HG03175 (cell line): ENCODE measurements around the gene AP2A2.
"Not testable (repeated sequence)": the region's sequence is repeated elsewhere in the genome, so short reads cannot be mapped to it uniquely, and the experiment has no call there.

Experiments used
- ATAC-seq: cut with Tn5 transposase; IDR thresholded peaks from one replicate; pipeline ENCODE4 v1.9.1; 2021; ENCODE audit warnings: mild to moderate bottlenecking, moderate library complexity; ENCODE audit not compliant: unreplicated experiment

Gene AP2A2

DNA sequence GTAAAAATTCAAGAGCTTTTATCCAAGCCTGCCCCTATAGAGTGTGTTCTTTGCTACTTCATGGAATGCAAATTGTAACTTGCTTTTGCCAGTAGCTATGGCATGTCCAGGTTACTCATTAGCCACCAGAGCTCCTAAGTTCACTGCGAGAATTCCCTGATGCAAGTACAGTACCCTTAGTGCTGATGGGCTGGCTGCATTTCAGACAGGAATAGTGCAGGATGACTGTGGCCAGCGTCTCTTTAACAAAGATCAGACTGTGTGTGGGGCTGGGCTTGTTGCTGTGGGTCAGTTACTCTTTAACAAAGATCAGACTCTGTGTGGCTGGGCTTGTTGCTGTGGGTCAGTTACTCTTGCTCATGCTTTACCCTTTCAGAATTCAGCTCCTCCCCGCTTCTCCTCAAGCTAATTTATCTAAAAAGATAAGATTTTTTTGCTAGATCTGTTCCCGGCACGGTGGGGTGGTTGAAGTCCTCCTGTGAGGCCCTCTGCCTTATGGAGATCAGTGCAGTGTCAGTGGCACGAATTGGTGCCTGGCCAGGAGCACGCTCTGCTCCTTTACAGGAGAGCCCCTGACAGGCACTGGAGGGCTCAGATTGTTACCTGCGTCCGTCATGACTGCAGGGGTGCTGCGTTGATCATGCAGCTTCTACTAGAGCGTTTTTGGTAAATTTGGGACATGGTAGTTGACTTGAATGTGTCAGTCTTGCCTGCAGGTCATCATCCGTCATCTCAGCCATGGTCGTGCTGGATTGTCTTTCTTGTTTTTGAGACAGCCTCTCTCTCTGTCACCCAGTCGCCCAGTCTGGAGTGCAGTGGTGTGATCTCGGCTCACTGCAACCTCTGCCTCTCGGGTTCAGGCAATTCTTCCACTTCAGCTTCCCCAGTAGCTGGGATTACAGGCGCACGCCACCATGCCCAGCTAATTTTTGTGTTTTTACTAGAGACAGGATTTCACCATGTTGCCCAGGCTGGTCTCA is 27.0 kb downstream of the AP2A2 start:
- ATAC-seq = no peak

DNA sequence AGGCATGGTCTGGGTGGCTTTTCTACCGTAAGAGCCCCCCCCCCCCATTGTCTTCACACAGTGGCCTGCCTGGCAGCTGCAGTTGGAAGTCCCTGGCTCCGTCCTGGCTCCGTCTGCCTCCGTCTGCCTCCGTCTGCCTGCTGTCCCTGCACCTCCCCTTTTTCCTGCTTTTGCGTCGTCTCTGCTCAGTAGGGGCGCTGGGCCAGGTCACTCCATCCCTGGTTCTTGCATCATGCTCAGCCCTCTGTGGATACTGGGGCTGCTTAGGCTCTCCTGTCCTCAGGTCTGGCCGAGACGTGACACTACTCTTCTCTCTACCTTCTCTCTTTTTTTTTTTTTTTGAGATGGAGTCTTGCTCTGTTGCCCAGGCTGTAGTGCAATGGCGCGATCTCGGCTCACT is 27.8 kb downstream of the AP2A2 start:
- ATAC-seq = no peak

DNA sequence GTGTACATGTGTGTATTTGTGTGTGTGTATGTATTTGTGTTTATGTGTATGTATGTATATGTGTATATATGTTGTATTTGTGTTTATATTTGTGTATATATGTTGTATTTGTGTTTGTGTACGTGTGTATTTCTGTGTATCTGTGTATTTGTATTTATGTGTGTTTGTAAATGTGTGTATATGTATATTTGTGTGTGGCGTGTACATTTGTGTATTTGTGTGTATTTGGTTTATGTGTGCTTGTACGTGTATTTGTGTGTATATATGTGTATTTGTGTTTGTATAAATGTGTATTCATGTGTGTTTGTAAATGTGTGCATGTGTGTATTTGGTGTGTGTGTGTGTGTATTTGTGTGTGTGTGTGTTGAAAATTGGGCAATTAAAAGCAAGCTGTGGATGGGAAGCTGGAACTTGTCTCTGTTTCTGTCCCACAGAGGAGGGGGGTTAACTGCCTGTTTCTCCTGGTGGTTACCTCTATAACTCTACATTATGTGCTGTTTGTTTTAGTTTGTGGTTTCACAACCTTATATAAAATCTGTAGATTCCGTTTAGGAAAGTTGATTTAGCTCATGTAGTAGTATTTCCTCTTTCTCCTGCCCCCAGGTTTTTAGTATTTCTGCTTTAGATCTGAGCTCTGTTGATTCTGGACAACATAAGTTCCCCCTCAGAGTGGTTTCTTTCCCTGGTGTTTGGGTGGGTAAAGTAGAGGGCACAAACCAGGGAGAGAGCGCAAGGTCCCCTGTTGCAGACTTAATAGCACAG is 28.9 kb downstream of the AP2A2 start:
- no peak for ATAC-seq

DNA sequence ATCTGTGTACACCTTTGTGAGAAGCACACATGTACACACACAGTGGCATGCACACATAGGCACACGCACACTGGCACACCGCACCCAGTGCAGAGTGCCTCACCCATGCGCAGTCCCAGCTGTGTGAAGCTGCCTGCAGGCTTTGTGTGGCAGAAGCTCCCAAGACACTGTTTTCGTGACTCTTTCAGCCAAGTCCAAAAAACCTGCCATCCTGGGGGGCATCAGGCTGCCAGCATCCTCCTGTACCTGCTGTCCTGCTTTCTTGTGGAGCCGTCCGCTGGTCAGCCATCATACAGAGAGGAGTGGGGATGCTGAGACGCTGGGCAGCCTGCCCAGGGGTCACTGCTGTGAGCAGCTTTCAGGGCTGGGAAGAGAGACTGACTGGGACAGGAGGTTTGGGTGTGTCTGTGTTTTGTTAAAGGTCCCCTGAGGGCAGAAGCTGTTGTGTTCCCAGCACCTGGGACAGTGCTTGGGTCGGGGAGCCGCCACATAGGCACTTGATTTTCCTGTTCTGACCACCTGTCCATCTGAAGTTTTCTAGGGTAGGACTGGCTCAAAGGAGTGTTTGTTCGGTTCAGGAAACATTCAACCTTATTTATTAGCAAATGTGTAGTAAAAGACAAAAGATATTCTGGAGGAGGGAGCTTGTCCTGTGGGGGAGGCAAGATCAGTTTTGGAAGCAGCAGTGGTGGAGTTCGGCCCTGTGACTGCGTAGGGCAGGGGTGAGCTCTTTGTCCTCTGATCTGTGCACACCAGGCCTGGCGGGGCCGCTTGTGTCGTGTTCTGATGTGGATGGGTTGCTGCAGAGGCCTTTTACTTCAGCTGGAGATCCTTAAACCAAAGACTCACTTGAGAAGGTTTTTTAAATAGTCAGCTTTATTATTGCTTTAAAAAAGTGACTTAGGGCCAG is 29.7 kb downstream of the AP2A2 start:
- ATAC-seq = no peak

DNA sequence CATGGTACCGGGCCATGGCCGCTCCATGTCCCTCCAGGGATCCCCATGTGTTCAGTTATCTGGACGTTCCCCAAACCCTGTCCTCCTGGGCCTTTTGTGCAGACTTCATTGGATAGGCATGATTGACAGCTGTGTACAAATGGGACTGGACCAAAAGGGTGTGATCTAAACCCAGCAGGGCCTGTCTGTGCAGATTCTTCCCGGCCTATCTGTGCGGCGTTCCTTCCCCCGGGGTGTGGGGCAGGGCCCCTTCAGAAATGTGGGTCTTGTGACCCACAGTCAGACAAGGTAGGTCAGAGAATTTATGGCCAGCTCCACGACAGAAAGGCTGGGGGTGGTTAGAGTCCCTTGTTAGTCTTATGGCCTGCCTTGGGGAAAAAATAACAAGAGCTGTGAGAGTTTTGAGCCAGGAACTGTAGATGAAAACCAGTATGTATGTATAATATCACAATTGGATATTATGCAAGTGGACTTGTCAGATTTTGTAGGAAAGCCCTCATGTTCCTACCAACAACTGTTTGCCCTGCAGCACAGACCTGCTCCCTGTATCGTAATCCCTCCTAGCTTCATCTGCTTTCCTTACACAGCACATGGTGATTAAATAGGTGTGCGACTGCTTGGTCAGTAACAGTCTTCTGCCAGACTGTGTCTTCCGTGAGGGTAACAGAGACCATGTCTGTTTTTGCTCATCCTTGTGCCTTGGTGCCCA is 31.7 kb downstream of the AP2A2 start:
- no peak for ATAC-seq

DNA sequence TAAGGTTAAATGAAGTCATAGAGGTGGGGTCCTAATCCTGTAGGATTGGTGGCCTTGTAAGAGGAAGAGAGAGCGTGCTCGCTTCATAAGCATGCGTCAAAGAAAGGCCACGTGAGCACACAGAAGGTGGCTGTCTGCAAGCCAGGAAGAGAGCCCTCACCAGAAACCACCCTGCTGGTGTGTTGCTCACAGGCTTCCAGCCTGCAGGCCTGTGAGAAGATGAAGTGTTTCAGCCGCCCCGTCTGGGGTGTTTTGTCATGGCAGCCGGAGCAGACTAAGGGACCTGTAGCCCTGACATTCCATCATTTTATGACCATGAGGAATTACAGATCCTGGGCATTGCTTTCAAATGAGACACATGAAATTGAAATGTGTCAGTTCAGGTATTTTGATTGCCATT is 32.4 kb downstream of the AP2A2 start:
- no peak for ATAC-seq

DNA sequence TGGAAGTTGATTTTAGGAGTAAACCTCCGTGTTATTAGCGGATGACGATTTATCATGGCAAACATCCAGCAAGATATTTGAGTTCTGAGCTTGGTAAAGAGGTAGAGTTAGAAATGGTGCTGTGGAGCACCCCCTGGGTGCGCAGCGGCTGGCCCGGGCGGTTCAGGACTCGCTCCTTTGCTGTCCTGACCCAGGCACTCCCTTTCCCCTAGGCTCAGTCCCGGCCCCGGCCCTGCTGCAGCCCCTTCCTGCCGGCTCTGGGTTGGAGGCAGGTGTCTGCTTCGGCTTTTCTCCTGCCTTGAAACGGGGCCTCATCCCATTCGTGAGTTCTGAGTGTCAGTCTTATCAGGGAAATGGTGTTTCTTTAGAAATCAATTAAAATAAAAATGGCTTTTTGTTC is 33.4 kb downstream of the AP2A2 start:
- no peak for ATAC-seq

DNA sequence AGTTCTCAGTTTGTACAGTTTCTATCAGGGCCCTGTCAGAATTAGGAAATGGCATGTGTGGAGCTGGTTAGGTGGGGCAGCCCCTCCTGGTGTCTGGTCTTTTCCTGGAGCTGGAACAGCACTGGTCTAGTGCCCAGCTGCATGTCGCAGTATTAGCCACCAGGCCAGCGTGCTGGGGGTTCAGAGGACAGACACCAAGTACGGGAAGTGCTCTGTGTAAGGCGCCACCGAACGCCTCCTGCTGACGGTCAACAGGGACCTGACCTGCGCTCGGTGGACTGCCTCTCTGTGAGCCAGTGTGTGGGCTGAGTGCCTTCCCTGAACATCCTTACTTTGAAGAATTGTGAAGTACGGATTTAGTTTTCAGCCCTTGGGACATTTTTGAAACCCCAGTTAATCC is 33.9 kb downstream of the AP2A2 start:
- ATAC-seq = no peak

DNA sequence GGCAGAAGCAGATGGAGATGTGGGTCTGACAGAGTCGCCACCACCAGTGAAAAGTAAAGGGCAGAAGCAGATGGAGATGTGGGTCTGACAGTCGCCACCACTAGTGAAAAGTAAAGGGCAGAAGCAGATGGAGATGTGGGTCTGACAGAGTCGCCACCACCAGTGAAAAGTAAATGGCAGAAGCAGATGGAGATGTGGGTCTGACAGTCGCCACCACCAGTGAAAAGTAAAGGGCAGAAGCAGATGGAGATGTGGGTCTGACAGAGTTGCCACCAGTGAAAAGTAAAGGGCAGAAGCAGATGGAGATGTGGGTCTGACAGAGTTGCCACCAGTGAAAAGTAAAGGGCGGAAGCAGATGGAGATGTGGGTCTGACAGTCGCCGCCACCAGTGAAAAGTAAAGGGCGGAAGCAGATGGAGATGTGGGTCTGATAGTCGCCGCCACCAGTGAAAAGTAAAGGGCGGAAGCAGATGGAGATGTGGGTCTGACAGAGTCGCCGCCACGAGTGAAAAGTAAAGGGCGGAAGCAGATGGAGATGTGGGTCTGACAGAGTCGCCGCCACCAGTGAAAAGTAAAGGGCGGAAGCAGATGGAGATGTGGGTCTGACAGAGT is 35.7 kb downstream of the AP2A2 start:
- not testable (repeated sequence) for ATAC-seq

DNA sequence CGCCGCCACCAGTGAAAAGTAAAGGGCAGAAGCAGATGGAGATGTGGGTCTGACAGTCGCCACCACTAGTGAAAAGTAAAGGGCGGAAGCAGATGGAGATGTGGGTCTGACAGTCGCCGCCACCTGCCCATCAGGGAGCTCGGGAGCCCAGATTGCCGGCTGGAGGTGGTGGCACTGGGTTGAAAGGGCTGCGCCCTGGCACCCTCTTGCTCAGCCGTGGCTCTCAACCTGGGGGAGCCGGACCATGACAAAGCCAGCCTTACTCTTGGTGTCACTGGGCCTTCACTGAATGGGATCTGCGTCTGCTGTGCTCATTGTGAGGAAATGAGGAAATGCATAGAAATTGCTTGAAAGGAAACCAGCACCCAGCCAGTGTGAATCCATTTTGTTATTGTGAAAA is 36.3 kb downstream of the AP2A2 start:
- ATAC-seq = no peak

DNA sequence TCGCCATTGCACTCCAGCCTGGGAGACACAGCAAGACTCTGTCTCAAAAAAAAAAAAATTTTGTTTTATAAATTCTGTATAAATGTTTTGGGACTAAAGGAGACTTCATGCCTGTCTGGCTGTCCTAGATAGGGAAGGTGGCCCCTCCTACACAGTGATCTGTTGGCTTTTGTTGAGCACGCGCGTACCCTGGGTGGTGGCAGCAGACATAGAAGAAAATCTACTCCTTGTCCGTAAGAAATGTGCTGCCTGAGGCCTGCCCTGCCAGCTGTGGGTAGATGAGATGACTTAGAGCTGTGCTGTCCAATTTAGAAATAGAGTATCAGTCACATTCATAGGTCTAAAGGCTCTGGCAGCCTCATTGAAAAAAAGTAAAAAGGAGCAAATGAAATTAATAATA is 37.0 kb downstream of the AP2A2 start:
- no peak for ATAC-seq

DNA sequence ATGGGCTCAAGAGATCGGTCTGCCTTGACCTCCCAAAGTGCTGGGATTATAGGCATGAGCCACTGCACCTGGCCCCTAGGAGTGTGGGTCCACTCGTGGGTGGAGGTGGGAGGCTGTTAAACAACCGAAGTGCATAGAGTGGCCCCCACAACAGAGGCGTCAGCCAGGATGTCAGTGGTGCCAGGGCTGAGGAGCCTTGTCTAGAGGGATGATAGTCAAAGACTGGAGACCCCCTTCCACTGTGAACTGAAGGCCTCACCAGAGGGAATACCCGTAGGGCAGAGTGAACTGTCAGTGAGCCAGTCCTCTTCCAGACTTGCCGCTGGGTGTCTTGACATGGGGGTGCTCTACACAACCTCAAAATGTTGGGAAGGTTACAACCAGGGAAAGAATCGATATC is 38.2 kb downstream of the AP2A2 start:
- no peak for ATAC-seq

DNA sequence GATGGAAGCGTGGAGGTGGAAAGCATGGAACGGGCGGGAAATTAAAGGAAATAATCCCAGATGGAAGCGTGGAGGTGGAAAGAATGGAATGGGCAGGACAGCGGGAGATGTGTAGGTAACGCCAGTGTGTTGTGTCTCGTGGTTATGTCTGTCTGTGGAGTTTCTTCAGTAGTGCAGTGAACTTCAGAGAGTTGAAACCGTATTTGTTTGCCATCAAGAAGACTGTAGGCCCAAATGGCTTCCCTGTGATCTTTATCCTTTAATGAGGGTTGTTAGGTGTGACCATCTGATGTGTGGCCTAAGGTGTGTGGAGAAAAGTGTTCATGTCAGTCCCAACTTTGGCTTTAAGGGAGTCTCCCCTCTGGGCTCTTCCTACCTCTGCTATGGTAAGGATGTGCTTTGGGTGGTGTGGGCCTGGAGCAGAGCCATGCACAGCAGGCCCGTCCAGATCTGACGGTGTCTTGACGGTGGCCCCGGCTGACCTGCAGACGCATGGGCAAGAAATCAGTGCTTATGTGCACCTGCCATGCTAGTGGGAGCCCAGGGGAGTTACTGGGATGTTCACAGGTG is 39.6 kb downstream of the AP2A2 start:
- no peak for ATAC-seq

DNA sequence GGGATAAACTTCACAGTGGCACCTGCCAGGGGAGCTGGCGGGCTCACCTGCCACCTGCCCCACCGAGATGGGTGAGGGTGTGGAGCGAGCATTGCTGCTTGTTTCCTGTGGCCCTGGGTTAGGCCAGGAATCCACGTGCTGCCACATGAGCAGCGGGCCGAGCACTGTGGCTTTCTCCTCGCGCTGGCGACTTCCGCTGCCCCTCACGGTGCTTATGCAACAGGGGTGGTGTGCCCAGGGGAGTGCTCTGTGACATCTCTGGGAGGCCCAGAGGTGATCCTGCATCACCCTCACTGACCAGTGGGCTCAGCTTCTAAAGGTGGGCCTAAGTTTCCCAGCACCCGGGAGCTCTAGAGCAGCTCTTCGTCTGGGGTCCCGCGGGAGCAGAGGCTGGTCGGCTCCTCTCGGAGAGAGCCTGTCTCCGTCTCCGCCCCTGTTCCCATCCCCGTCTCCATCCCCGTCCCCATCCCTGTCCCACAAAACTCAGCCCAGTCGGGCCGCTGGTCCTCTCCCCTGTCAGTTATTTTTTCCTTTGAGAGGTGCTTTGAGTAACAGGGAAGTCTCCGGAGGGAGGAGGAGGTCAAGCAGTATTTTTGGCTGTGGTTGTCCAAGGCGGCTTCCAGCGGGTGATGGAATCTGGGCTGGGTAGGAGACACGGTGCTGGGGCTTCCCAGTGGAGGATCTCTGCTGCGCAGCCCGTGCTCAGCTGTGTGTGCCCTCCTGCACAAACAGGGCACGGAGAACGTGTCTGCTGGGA is 42.5 kb downstream of the AP2A2 start:
- ATAC-seq = no peak

DNA sequence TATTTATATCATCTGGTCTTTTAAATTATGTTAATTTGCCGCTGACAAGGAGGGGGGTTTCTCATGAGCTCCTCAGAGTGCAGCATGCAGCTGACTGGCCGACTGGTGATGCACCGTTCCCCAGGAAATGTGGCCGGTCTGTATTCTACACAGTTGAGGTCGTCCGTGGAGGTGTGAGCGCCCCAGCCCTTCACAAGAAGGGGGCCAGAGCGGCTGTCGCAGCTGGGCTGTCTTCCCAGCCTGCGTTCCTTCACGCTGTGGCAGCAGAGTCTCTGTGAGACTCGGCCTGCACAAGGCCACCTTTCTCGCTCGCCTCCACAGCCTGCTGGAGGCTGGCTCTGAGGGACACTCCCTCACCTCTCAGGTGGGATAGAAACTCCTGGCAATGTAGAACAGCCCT is 43.2 kb downstream of the AP2A2 start:
- ATAC-seq = no peak

DNA sequence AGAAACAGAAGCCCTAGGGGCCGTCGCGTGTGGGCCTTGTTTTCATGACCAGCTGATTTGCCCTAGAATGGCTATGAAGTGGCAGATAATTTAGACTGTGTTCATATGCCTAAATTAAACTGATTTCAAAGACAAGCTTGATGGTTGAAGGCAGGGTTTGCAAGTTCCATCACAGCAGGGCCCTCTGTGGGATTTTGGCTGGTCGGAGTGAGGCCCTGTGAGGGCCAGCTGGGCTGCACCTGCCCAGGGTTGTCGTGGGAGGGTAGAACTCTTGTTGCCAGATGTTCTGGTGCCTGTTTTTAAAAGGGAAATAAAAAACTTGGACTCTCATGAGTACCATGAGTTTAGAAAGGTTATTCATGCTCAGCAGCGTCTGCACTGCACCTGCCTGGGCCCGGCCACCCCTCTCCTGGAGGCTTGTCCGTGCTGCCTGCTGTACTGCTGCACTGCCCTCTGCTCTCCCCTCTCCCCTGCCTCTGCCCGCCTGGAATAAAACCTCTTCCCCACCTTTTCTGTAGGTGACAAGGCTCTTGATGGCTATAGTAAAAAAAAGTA is 44.1 kb downstream of the AP2A2 start:
- ATAC-seq = no peak

DNA sequence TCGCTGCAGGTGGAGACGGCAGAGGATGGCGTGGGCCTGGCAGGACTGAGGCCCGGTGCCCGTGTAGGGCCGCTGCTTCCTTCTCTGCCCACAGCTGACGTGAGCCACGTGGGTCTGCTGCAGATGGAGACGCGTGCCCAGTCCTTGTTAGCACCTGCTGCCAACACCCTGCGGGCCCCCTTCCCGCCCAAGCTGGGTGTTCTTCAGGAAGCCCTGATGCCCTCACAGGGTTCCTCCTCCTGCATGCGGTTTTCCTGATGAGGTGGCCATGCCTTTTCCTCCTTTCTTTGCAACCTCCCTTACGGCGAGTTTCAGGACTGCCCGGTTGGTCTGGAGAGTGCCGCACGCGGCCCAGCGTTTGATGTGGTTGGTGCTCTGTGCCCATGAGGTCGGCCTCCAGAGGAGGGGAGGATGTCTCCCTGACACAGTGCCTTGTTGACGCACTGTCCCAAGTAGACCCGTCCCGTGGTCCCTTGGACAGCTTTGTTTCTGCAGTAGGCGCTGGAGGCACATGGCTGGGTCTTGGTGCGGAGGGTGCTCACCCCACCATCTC is 44.7 kb downstream of the AP2A2 start:
- ATAC-seq = no peak

DNA sequence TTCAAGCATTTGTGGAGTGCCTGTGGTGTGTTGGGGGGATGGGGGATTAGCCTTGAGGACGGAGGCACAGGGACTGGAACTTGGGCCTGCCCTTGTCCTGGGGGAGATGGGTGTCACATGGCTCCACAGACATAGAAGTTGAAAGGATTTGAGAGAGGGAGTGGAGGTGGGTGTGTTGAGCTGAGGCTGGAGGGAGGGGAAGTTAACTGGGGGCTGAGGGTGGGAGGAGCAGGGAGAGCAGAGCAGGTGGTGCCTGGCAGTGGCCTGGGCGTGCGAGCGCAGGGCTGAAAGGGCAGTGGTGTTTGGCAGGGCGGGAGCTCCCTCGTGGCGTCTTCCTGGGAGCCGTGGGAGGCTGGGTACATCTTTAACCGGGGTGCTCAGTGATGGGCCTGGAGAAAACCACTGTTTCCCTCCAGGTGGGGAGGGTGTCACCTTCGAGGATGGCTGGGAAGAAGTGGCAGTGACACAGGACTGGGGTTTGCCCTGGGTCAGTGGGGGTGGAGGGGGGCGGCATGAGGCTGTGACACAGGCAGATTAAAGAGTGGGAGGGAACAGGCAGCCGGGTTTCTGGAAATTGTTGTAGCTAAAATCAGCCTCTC is 45.5 kb downstream of the AP2A2 start:
- ATAC-seq = no peak
